GM23338 (cell line): ENCODE data around the gene GALNT14.

Experiments used
- ETS1 ChIP-seq: IDR thresholded peaks from 2 replicates; pipeline ENCODE4 v1.6.1; 2016; ENCODE audit warnings: antibody characterized with exemption
- EZH2 ChIP-seq: fragments of 200-600 bp; sonication (generic); IDR thresholded peaks from one replicate; pipeline ENCODE4 v1.8.0; 2017; ENCODE audit warnings: antibody characterized with exemption, mild to moderate bottlenecking, low read depth; ENCODE audit not compliant: unreplicated experiment
- JUNB ChIP-seq: IDR thresholded peaks from one replicate; pipeline ENCODE4 v1.6.1; 2016; ENCODE audit warnings: antibody characterized with exemption; ENCODE audit not compliant: unreplicated experiment
- NANOG ChIP-seq: IDR thresholded peaks from 2 replicates; pipeline ENCODE4 v1.6.1; 2016; ENCODE audit warnings: antibody characterized with exemption, borderline replicate concordance
- POLR2AphosphoS5 ChIP-seq: IDR thresholded peaks from 2 replicates; pipeline ENCODE4 v1.6.1; 2016; ENCODE audit warnings: antibody characterized with exemption, low read depth
- REST ChIP-seq: IDR thresholded peaks from one replicate; pipeline ENCODE4 v1.6.1; 2018; ENCODE audit warnings: antibody characterized with exemption; ENCODE audit not compliant: unreplicated experiment
- STAT1 ChIP-seq: IDR thresholded peaks from one replicate; pipeline ENCODE4 v1.6.1; 2016; ENCODE audit warnings: antibody characterized with exemption; ENCODE audit not compliant: unreplicated experiment
- ZNF114 ChIP-seq: fragments of 250-450 bp; sonication (Bioruptor Pico); IDR thresholded peaks from 2 replicates; pipeline ENCODE4 v1.5.0; 2020; ENCODE audit warnings: mild to moderate bottlenecking, moderate library complexity
- ZNF331 ChIP-seq: fragments of 250-450 bp; sonication (Bioruptor Pico); IDR thresholded peaks from 2 replicates; pipeline ENCODE4 v1.5.0; 2020; ENCODE audit warnings: low read depth, mild to moderate bottlenecking, moderate library complexity
- TF ChIP-seq, protein P1 (sequence below), 2 experiments: fragments of 200-600 bp in 1 of 2; sonication (generic) in 1 of 2; conservative IDR thresholded peaks; 2 replicates each; pipeline versions ENCODE4 v1.5.1 to v1.6.1; 2016 to 2017; ENCODE audit warnings: antibody characterized with exemption in 2 of 2, low read depth in 2 of 2, mild to moderate bottlenecking in 2 of 2, moderate library complexity in 1 of 2

GRCh38 chr2:31066086-31066485 lies 72.2 kb downstream of the GALNT14 start:
- TF ChIP-seq POLR2AphosphoS5 (no peak), EZH2 (no peak), ZNF331 (CRISPR knock-in tag) (no peak), STAT1 (no peak), ETS1 (no peak), NANOG (no peak), ZNF114 (CRISPR knock-in tag) (no peak), REST (no peak), JUNB (no peak)
- TF ChIP-seq, protein P1, sequence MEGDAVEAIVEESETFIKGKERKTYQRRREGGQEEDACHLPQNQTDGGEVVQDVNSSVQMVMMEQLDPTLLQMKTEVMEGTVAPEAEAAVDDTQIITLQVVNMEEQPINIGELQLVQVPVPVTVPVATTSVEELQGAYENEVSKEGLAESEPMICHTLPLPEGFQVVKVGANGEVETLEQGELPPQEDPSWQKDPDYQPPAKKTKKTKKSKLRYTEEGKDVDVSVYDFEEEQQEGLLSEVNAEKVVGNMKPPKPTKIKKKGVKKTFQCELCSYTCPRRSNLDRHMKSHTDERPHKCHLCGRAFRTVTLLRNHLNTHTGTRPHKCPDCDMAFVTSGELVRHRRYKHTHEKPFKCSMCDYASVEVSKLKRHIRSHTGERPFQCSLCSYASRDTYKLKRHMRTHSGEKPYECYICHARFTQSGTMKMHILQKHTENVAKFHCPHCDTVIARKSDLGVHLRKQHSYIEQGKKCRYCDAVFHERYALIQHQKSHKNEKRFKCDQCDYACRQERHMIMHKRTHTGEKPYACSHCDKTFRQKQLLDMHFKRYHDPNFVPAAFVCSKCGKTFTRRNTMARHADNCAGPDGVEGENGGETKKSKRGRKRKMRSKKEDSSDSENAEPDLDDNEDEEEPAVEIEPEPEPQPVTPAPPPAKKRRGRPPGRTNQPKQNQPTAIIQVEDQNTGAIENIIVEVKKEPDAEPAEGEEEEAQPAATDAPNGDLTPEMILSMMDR (conservative IDR thresholded peaks at IDR 0.05; ENCODE audit: low read depth in 2 of 2): no peak
